A673 (cell line): ENCODE data around the gene ZNF362. TPM values are rescaled to one million over a fixed set of nuclear protein-coding genes. Genes with fewer than 3 reads are reported as not detected.

Experiments
- BruUV-seq: library from RNA; stranded (reverse); fragments of 400-500 nt; replicated peaks from 2 replicates; lab custom pipeline; 2021; lab: Mats Ljungman, UMichigan
- CTCF ChIA-PET: fragments of 300-600 bp; sonication (Branson Sonifier 250); formaldehyde crosslinking; loops from one replicate; lab custom pipeline; 2022; ENCODE audit warnings: antibody characterized with exemption; lab: Charles Lee
- POLR2A ChIA-PET: fragments of 300-600 bp; sonication (Branson Sonifier 250); formaldehyde crosslinking; loops from one replicate; lab custom pipeline; 2022; ENCODE audit warnings: antibody characterized with exemption; ENCODE audit not compliant: low non-redundant PET; lab: Charles Lee
- DNase-seq: peaks from one replicate; pipeline ENCODE4 v3.0.0-alpha.2; 2015; ENCODE audit warnings: low spot score
- H3K27ac ChIP-seq: fragments of 200-600 bp; sonication (generic); 2 replicates; pipeline ENCODE4 v1.5.1; 2016; ENCODE audit warnings: mixed run types, low read depth, mild to moderate bottlenecking, mixed read lengths, antibody characterized with exemption, low read length; ENCODE audit not compliant: poor library complexity, severe bottlenecking
- H3K27me3 ChIP-seq: fragments of 200-600 bp; sonication (generic); replicated peaks from 2 replicates; pipeline ENCODE4 v1.6.1; 2017; ENCODE audit warnings: mixed run types, low read depth, mild to moderate bottlenecking, mixed read lengths, antibody characterized with exemption, low read length; ENCODE audit not compliant: insufficient read depth, poor library complexity
- H3K36me3 ChIP-seq: fragments of 200-600 bp; sonication (generic); 2 replicates; pipeline ENCODE4 v1.6.1; 2016; ENCODE audit warnings: mixed run types, mild to moderate bottlenecking, mixed read lengths, antibody characterized with exemption, low read length; ENCODE audit not compliant: insufficient read depth, poor library complexity, severe bottlenecking
- H3K4me1 ChIP-seq: fragments of 200-600 bp; sonication (generic); 2 replicates; pipeline ENCODE4 v1.6.1; 2017; ENCODE audit warnings: mixed run types, mild to moderate bottlenecking, mixed read lengths, antibody characterized with exemption, low read length; ENCODE audit not compliant: insufficient read depth, poor library complexity, severe bottlenecking
- H3K4me3 ChIP-seq: fragments of 200-600 bp; sonication (generic); 2 replicates; pipeline ENCODE4 v1.5.1; 2016; ENCODE audit warnings: low read depth, mixed run types, mild to moderate bottlenecking, mixed read lengths, low read length; ENCODE audit not compliant: poor library complexity, severe bottlenecking
- H3K9me3 ChIP-seq: fragments of 200-600 bp; sonication (generic); 2 replicates; pipeline ENCODE4 v1.6.1; 2016; ENCODE audit warnings: mixed run types, low read depth, mild to moderate bottlenecking, mixed read lengths, antibody characterized with exemption, low read length; ENCODE audit not compliant: poor library complexity, severe bottlenecking
- CTCF ChIP-seq: fragments of 300-800, 200-600 bp; sonication (generic); conservative IDR thresholded peaks from 2 replicates; pipeline ENCODE4 v1.5.1; 2017; ENCODE audit warnings: low read depth, mild to moderate bottlenecking, antibody characterized with exemption, low read length, moderate library complexity, mixed read lengths
- EZH2 ChIP-seq: fragments of 200-600 bp; sonication (generic); IDR thresholded peaks from 2 replicates; pipeline ENCODE4 v1.6.1; 2017; ENCODE audit warnings: borderline replicate concordance, low read depth, mild to moderate bottlenecking, mixed read lengths, antibody characterized with exemption, low read length; ENCODE audit not compliant: poor library complexity, severe bottlenecking
- intact Hi-C: fragments of 100-400 bp; cut with micrococcal nuclease; formaldehyde crosslinking; loops from one replicate; pipeline ENCODE4 v1.10.0; 2022; ENCODE audit not compliant: unreplicated experiment
- microRNA-seq: library from miRNA; unstranded; fragments of <30 nt; microRNA quantifications from one replicate; pipeline ENCODE4 v1.2.0, GENCODE V29; 2021
- total RNA-seq: library from RNA; stranded (reverse); gene quantifications from 2 replicates; pipeline ENCODE4 v1.2.3, GENCODE V29; 2021

ZNF362 gene
- total RNA-seq, 1 experiment from 2014 or later, result 40.1 TPM

GRCh38 chr1:33349778-33350610 lies 93.7 kb downstream of the ZNF362 start:
- H3K36me3 ChIP-seq, result no peaks in the 10 kb centered on the region
- TF ChIP-seq CTCF (no peak), EZH2 (no peak)
- ChIA-PET POLR2A (interaction anchor here (0.5 kb wide), 1 partner anchor 71 kb away, joined by 3 read pairs; no protein-coding TSS in a partner anchor), CTCF (interaction anchor here (0.6 to 0.7 kb wide), 3 partner anchors 16 to 1502 kb away, joined by 5 to 15 read pairs (median 7); no protein-coding TSS in a partner anchor)
- intact Hi-C loops, result no loop called here
- peak; percentile 92 for DNase-seq
- BruUV-seq, result no TSS peak
- no peaks in the 10 kb centered on the region for H3K27me3 ChIP-seq
- peak overlapping the region; percentile 98 for H3K27ac ChIP-seq
- peak overlapping the region; percentile 94 for H3K4me3 ChIP-seq
- no peaks in the 10 kb centered on the region for H3K9me3 ChIP-seq
- H3K4me1 ChIP-seq, result peaks cover 35% of the 10 kb centered on the region

Small RNA genes lying within 50 kb of the gene (microRNA-seq; reads per million reads assigned to microRNA genes)
- gene MIR3605, result 52.3 reads per million, percentile 57 among the genes with 10 or more reads in this experiment

Other genes starting within 250 kb of the ZNF362 start
- 196 and 208 TPM in 2 replicates for gene AK2, start 219.6 kb upstream of the ZNF362 start, total RNA-seq
- 3.6 and 4.6 TPM in 2 replicates for gene AZIN2, start 175.3 kb upstream of the ZNF362 start, total RNA-seq
- gene TRIM62, start 74.4 kb upstream of the ZNF362 start, total RNA-seq, result 2.8 and 3.5 TPM in 2 replicates
- gene A3GALT2, start 64.6 kb downstream of the ZNF362 start, total RNA-seq, result 0.39 TPM in 1 of 2 replicates, not detected in the other
- 122 and 136 TPM in 2 replicates for gene PHC2, start 174.6 kb downstream of the ZNF362 start, total RNA-seq
- 3.9 and 4.5 TPM in 2 replicates for gene ZSCAN20, start 216.2 kb downstream of the ZNF362 start, total RNA-seq